HCT116 (cell line): ENCODE data around the gene DDB1. TPM values are rescaled to one million over a fixed set of nuclear protein-coding genes. Genes with fewer than 3 reads are reported as not detected.

Source experiments
- ATAC-seq: fragments of 200-7000 bp; cut with Tn5 transposase; 2 replicates; pipeline ENCODE4 v1.9.1; 2020; ENCODE audit warnings: mild to moderate bottlenecking, moderate library complexity
- BruUV-seq: library from RNA; stranded (reverse); fragments of 400-500 nt; replicated peaks from 2 replicates; lab custom pipeline; 2021; lab: Mats Ljungman, UMichigan
- CTCF ChIA-PET: fragments of 300-600 bp; sonication (Branson Sonifier 250); formaldehyde crosslinking; loops from one replicate; lab custom pipeline; 2021; ENCODE audit warnings: antibody characterized with exemption; lab: Charles Lee
- POLR2A ChIA-PET: fragments of 300-600, 350-600 bp; sonication (Branson Sonifier 250); formaldehyde crosslinking; loops from one replicate; lab custom pipeline; 2021; ENCODE audit warnings: antibody characterized with exemption; lab: Charles Lee
- RAD21 ChIA-PET, 2 experiments: fragments of 300-600 bp; sonication (Branson Sonifier 250); formaldehyde crosslinking; loops; one replicate each; lab custom pipeline; 2023; ENCODE audit warnings: low total read pairs in 2 of 2; ENCODE audit not compliant: uncharacterized antibody in 2 of 2, unreplicated experiment in 2 of 2, low non-redundant PET in 1 of 2; lab: Charles Lee
- DNase-seq: peaks from one replicate; pipeline ENCODE4 v3.0.0-alpha.2; 2010; ENCODE audit warnings: low read depth, low spot score
- H2AFZ ChIP-seq: fragments of 200-600 bp; shearing (Covaris generic), sonication (generic); 2 replicates; pipeline ENCODE4 v1.6.1; 2017; ENCODE audit warnings: low read depth, mixed run types, mixed read lengths, antibody characterized with exemption, low read length; ENCODE audit not compliant: poor library complexity, severe bottlenecking
- H3K27ac ChIP-seq: 2 replicates; pipeline ENCODE4 v1.5.1; 2012; ENCODE audit warnings: low read depth, low read length
- H3K27me3 ChIP-seq: fragments of 200-600 bp; sonication (generic); 2 replicates; pipeline ENCODE4 v1.6.1; 2016; ENCODE audit warnings: mixed run types, low read length, mixed read lengths; ENCODE audit not compliant: insufficient read depth
- H3K36me3 ChIP-seq, 2 experiments: fragments of 200-500 bp in 1 of 2; fragments of 200-600 bp in 1 of 2; sonication (Bioruptor generic) in 1 of 2; sonication (generic) in 1 of 2; 2 replicates each; pipeline versions ENCODE4 v1.5.1 to v1.6.1; 2014 to 2016; ENCODE audit warnings: low read length in 2 of 2, inconsistent platforms in 1 of 2, mixed read lengths in 1 of 2, mixed run types in 1 of 2; ENCODE audit not compliant: insufficient read depth in 2 of 2, control insufficient read depth in 1 of 2
- H3K4me1 ChIP-seq, 2 experiments: fragments of 200-600 bp in 1 of 2; sonication (generic) in 1 of 2; 2 replicates each; pipeline versions ENCODE4 v1.5.1 to v1.6.1; 2012 to 2017; ENCODE audit warnings: low read length in 2 of 2, inconsistent platforms in 1 of 2, mild to moderate bottlenecking in 1 of 2, mixed read lengths in 1 of 2, mixed run types in 1 of 2, moderate library complexity in 1 of 2; ENCODE audit not compliant: insufficient read depth in 2 of 2, control insufficient read depth in 1 of 2
- H3K4me2 ChIP-seq: fragments of 200-600 bp; sonication (generic); 2 replicates; pipeline ENCODE4 v1.6.1; 2017; ENCODE audit warnings: mixed run types, low read length, mixed read lengths
- H3K4me3 ChIP-seq, 2 experiments: fragments of 200-600 bp in 1 of 2; sonication (generic) in 1 of 2; replicated peaks in 1 of 2; 2 replicates each; pipeline ENCODE4 v1.5.1; 2011 to 2016; ENCODE audit warnings: low read length in 2 of 2, control low read depth in 1 of 2, low read depth in 1 of 2, mild to moderate bottlenecking in 1 of 2, mixed read lengths in 1 of 2, mixed run types in 1 of 2
- H3K79me2 ChIP-seq: fragments of 200-600 bp; sonication (generic); 2 replicates; pipeline ENCODE4 v1.6.1; 2017; ENCODE audit warnings: mild to moderate bottlenecking, mixed run types, low read length, moderate library complexity, mixed read lengths; ENCODE audit not compliant: insufficient read depth
- H3K9ac ChIP-seq: fragments of 200-600 bp; sonication (generic); 2 replicates; pipeline ENCODE4 v1.6.1; 2016; ENCODE audit warnings: low read length, mixed read lengths
- H3K9me2 ChIP-seq: fragments of 200-600 bp; sonication (generic), shearing (Covaris generic); 2 replicates; pipeline ENCODE4 v1.6.1; 2017; ENCODE audit warnings: mixed run types, mild to moderate bottlenecking, moderate library complexity; ENCODE audit not compliant: insufficient read depth
- H3K9me3 ChIP-seq, 2 experiments: fragments of 200-500 bp in 1 of 2; fragments of 200-600 bp in 1 of 2; sonication (Bioruptor generic) in 1 of 2; sonication (generic) in 1 of 2; 2 replicates each; pipeline ENCODE4 v1.6.1; 2014 to 2017; ENCODE audit warnings: low read length in 2 of 2, mixed read lengths in 2 of 2, inconsistent platforms in 1 of 2, low read depth in 1 of 2, mild to moderate bottlenecking in 1 of 2, mixed run types in 1 of 2, moderate library complexity in 1 of 2; ENCODE audit not compliant: control insufficient read depth in 1 of 2, insufficient read depth in 1 of 2
- H4K20me1 ChIP-seq: fragments of 200-600 bp; sonication (generic), shearing (Covaris generic); 2 replicates; pipeline ENCODE4 v1.6.1; 2017; ENCODE audit warnings: mixed run types, mild to moderate bottlenecking, moderate library complexity; ENCODE audit not compliant: insufficient read depth
- CEBPB ChIP-seq: IDR thresholded peaks from 2 replicates; pipeline ENCODE4 v1.6.1; 2012; ENCODE audit warnings: low read depth
- EGR1 ChIP-seq: IDR thresholded peaks from 2 replicates; pipeline ENCODE4 v1.6.1; 2012; ENCODE audit warnings: low read depth
- ELF1 ChIP-seq: IDR thresholded peaks from 2 replicates; pipeline ENCODE4 v1.6.1; 2012; ENCODE audit warnings: low read depth, borderline replicate concordance
- EZH2 ChIP-seq: fragments of 200-600 bp; sonication (generic); IDR thresholded peaks from 2 replicates; pipeline ENCODE4 v1.6.1; 2017; ENCODE audit warnings: antibody characterized with exemption, mixed run types
- FOSL1 ChIP-seq: IDR thresholded peaks from 2 replicates; pipeline ENCODE4 v1.6.1; 2012; ENCODE audit warnings: low read depth
- JUND ChIP-seq: IDR thresholded peaks from 2 replicates; pipeline ENCODE4 v1.6.1; 2012
- POLR2A ChIP-seq: IDR thresholded peaks from 2 replicates; pipeline ENCODE4 v1.7.0; 2011; ENCODE audit warnings: borderline replicate concordance; ENCODE audit not compliant: insufficient read depth, insufficient read length; ENCODE audit errors: extremely low read depth
- RAD21 ChIP-seq: IDR thresholded peaks from 2 replicates; pipeline ENCODE4 v1.6.1; 2012; ENCODE audit warnings: low read depth, mild to moderate bottlenecking
- SIN3A ChIP-seq: IDR thresholded peaks from 2 replicates; pipeline ENCODE4 v1.6.1; 2012; ENCODE audit warnings: low read depth
- SRF ChIP-seq: IDR thresholded peaks from 2 replicates; pipeline ENCODE4 v1.6.1; 2012; ENCODE audit warnings: low read depth
- YY1 ChIP-seq: IDR thresholded peaks from 2 replicates; pipeline ENCODE4 v1.6.1; 2011; ENCODE audit warnings: low read length, low read depth, moderate library complexity, mild to moderate bottlenecking; ENCODE audit not compliant: insufficient replicate concordance; ENCODE audit errors: extremely low read depth
- ZFX ChIP-seq: fragments of 450-650 bp; IDR thresholded peaks from 2 replicates; pipeline ENCODE4 v1.6.1; 2017
- ZNF274 ChIP-seq: fragments of 200-500 bp; sonication (Bioruptor generic); IDR thresholded peaks from 2 replicates; pipeline ENCODE4 v1.6.1; 2014; ENCODE audit warnings: mild to moderate bottlenecking, low read depth, low read length, inconsistent platforms
- intact Hi-C: fragments of 100-400 bp; cut with micrococcal nuclease; formaldehyde crosslinking; loops from 2 replicates; pipeline ENCODE4 v1.10.0; 2022
- total RNA-seq: library from RNA; stranded (reverse); gene quantifications from one replicate; pipeline ENCODE4 v1.2.1, GENCODE V29; 2021; ENCODE audit not compliant: unreplicated experiment
- TF ChIP-seq, protein P1 (sequence below), 3 experiments: fragments of 200-600 bp in 1 of 3; sonication (generic) in 1 of 3; IDR thresholded peaks in 2 of 3; conservative IDR thresholded peaks in 1 of 3; 2 replicates each; pipeline ENCODE4 v1.5.1; 2012 to 2017; ENCODE audit warnings: low read depth in 2 of 3, low read length in 2 of 3, antibody characterized with exemption in 1 of 3, borderline replicate concordance in 1 of 3, control low read depth in 1 of 3, mild to moderate bottlenecking in 1 of 3, mixed read lengths in 1 of 3, mixed run types in 1 of 3, moderate library complexity in 1 of 3; ENCODE audit not compliant: insufficient read depth in 1 of 3
- TF ChIP-seq, protein P2 (sequence below): IDR thresholded peaks from 2 replicates; pipeline ENCODE4 v1.6.1; 2012; ENCODE audit warnings: low read depth

DDB1 gene
- total RNA-seq, 1 experiment from 2014 or later = 269 TPM

DNA sequence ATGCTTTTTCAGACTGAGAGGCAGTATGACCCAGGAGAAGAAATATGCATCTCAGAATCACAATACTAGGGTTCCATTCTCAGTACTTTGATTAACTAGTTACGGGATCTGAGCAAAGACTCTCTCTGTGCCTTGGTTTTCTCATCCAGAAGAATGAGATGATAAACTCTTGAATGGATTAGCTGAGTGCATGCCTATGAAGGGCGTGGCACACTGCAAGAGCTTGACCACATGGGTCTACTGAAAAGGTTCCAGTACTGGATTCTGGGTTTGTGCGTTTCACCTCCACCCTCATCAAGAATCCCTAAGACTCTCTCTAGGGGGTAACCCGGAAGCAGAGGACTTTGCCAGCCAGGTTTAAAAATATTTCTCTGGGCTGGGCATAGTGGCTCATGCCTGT lies 66.3 kb downstream of the DDB1 start:
- no peaks in the 10 kb centered on the region for H3K36me3 ChIP-seq
- no peaks in the 10 kb centered on the region for H3K27me3 ChIP-seq
- peaks cover 8 to 15% of the 10 kb centered on the region in 2 experiments for H3K4me1 ChIP-seq
- no peak for DNase-seq
- ChIA-PET CTCF (no interaction called here), RAD21 (no interaction called here), POLR2A (no interaction called here)
- H3K79me2 ChIP-seq = no peaks in the 10 kb centered on the region
- no peaks in the 10 kb centered on the region for H4K20me1 ChIP-seq
- no peak overlapping the region for H2AFZ ChIP-seq
- no peak overlapping the region for H3K27ac ChIP-seq
- no TSS peak for BruUV-seq
- no peak overlapping the region for H3K9ac ChIP-seq
- H3K9me2 ChIP-seq = no peaks in the 10 kb centered on the region
- TF ChIP-seq, protein P1, sequence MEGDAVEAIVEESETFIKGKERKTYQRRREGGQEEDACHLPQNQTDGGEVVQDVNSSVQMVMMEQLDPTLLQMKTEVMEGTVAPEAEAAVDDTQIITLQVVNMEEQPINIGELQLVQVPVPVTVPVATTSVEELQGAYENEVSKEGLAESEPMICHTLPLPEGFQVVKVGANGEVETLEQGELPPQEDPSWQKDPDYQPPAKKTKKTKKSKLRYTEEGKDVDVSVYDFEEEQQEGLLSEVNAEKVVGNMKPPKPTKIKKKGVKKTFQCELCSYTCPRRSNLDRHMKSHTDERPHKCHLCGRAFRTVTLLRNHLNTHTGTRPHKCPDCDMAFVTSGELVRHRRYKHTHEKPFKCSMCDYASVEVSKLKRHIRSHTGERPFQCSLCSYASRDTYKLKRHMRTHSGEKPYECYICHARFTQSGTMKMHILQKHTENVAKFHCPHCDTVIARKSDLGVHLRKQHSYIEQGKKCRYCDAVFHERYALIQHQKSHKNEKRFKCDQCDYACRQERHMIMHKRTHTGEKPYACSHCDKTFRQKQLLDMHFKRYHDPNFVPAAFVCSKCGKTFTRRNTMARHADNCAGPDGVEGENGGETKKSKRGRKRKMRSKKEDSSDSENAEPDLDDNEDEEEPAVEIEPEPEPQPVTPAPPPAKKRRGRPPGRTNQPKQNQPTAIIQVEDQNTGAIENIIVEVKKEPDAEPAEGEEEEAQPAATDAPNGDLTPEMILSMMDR (IDR thresholded peaks at IDR 0.05 in 2 of 3, conservative IDR thresholded peaks at IDR 0.05 in 1 of 3; ENCODE audit: borderline replicate concordance in 1 of 3, insufficient read depth in 1 of 3, low read depth in 2 of 3, low read length in 2 of 3) = no peak
- TF ChIP-seq, protein P2, sequence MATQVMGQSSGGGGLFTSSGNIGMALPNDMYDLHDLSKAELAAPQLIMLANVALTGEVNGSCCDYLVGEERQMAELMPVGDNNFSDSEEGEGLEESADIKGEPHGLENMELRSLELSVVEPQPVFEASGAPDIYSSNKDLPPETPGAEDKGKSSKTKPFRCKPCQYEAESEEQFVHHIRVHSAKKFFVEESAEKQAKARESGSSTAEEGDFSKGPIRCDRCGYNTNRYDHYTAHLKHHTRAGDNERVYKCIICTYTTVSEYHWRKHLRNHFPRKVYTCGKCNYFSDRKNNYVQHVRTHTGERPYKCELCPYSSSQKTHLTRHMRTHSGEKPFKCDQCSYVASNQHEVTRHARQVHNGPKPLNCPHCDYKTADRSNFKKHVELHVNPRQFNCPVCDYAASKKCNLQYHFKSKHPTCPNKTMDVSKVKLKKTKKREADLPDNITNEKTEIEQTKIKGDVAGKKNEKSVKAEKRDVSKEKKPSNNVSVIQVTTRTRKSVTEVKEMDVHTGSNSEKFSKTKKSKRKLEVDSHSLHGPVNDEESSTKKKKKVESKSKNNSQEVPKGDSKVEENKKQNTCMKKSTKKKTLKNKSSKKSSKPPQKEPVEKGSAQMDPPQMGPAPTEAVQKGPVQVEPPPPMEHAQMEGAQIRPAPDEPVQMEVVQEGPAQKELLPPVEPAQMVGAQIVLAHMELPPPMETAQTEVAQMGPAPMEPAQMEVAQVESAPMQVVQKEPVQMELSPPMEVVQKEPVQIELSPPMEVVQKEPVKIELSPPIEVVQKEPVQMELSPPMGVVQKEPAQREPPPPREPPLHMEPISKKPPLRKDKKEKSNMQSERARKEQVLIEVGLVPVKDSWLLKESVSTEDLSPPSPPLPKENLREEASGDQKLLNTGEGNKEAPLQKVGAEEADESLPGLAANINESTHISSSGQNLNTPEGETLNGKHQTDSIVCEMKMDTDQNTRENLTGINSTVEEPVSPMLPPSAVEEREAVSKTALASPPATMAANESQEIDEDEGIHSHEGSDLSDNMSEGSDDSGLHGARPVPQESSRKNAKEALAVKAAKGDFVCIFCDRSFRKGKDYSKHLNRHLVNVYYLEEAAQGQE = no peak
- TF ChIP-seq EZH2 = no peak
- no peak for TF ChIP-seq EGR1
- no peak for TF ChIP-seq POLR2A
- no peak for TF ChIP-seq ZNF274
- no peak for TF ChIP-seq SIN3A
- TF ChIP-seq RAD21 = no peak
- no peak for TF ChIP-seq ZFX
- no peak for TF ChIP-seq CEBPB
- no peak for TF ChIP-seq ELF1
- no peak for TF ChIP-seq YY1
- no peak for TF ChIP-seq FOSL1
- no peak for TF ChIP-seq JUND
- no peak for TF ChIP-seq SRF
- intact Hi-C loops = no loop called here
- ATAC-seq = peak; percentile 72
- H3K4me3 ChIP-seq = 0 out of 4 replicates have a peak overlapping the region, but pooled peaks of 1 of the 2 experiments have one; percentile 16
- H3K9me3 ChIP-seq = no peaks in the 10 kb centered on the region
- peak overlapping the region; percentile 63 for H3K4me2 ChIP-seq
